Measurements from ENCODE around the gene VPS9D1.

The VPS9D1 gene

GRCh38 chr16:89759746-89760340 lies 39.1 kb upstream of the VPS9D1 start:
- DNase-seq (ENCODE audit: low spot score): no peak
- in situ Hi-C loops (cut with MboI; ENCODE audit: low sequenced_read_pairs, unreplicated experiment): no loop called here
- no peak for TF ChIP-seq CTCF (IDR thresholded peaks at IDR 0.05; ENCODE audit: borderline replicate concordance, control extremely low read depth, extremely low read depth, insufficient read depth, missing control alignments)

- in situ Hi-C loops (cut with MboI; ENCODE audit: low sequenced_read_pairs, unreplicated experiment): no loop called here
- TF ChIP-seq CTCF (IDR thresholded peaks at IDR 0.05; ENCODE audit: borderline replicate concordance, control extremely low read depth, extremely low read depth, insufficient read depth, missing control alignments): no peak
- no peak for DNase-seq (ENCODE audit: low spot score)
These were observed 28.9 kb upstream of the VPS9D1 start for GRCh38 chr16:89749637-89750036.

GRCh38 chr16:89748921-89749320 lies 28.2 kb upstream of the VPS9D1 start:
- in situ Hi-C loops (cut with MboI; ENCODE audit: low sequenced_read_pairs, unreplicated experiment): no loop called here
- no peak for DNase-seq (ENCODE audit: low spot score)
- TF ChIP-seq CTCF (IDR thresholded peaks at IDR 0.05; ENCODE audit: borderline replicate concordance, control extremely low read depth, extremely low read depth, insufficient read depth, missing control alignments): no peak

GRCh38 chr16:89748076-89748475 lies 27.4 kb upstream of the VPS9D1 start:
- TF ChIP-seq CTCF (IDR thresholded peaks at IDR 0.05; ENCODE audit: borderline replicate concordance, control extremely low read depth, extremely low read depth, insufficient read depth, missing control alignments): no peak
- no peak for DNase-seq (ENCODE audit: low spot score)
- in situ Hi-C loops (cut with MboI; ENCODE audit: low sequenced_read_pairs, unreplicated experiment): no loop called here

GRCh38 chr16:89746043-89746442 lies 25.3 kb upstream of the VPS9D1 start:
- no peak for DNase-seq (ENCODE audit: low spot score)
- no peak for TF ChIP-seq CTCF (IDR thresholded peaks at IDR 0.05; ENCODE audit: borderline replicate concordance, control extremely low read depth, extremely low read depth, insufficient read depth, missing control alignments)
- in situ Hi-C loops (cut with MboI; ENCODE audit: low sequenced_read_pairs, unreplicated experiment): no loop called here

- no peak for TF ChIP-seq CTCF (IDR thresholded peaks at IDR 0.05; ENCODE audit: borderline replicate concordance, control extremely low read depth, extremely low read depth, insufficient read depth, missing control alignments)
- in situ Hi-C loops (cut with MboI; ENCODE audit: low sequenced_read_pairs, unreplicated experiment): no loop called here
- no peak for DNase-seq (ENCODE audit: low spot score)
These were observed 24.1 kb upstream of the VPS9D1 start for GRCh38 chr16:89744813-89745212.

Measured in GM13976 (cell line).